Mucosa of stomach (tissue), 1 donor: ENCODE results near the gene MEGF6.

ENCODE experiments used
- H3K27me3 ChIP-seq: one replicate; pipeline ENCODE4 v1.7.0; 2013; ENCODE audit warnings: mild to moderate bottlenecking, low read length; ENCODE audit not compliant: control insufficient read depth, insufficient read depth
- H3K36me3 ChIP-seq: one replicate; pipeline ENCODE4 v1.7.0; 2013; ENCODE audit warnings: low read length; ENCODE audit not compliant: control insufficient read depth, insufficient read depth
- H3K4me1 ChIP-seq: one replicate; pipeline ENCODE4 v1.7.0; 2013; ENCODE audit warnings: mild to moderate bottlenecking, low read length; ENCODE audit not compliant: control insufficient read depth, insufficient read depth
- H3K4me3 ChIP-seq: one replicate; pipeline ENCODE4 v1.7.0; 2013; ENCODE audit warnings: low read length
- H3K9ac ChIP-seq: one replicate; pipeline ENCODE4 v1.7.0; 2013; ENCODE audit warnings: mild to moderate bottlenecking, low read length, moderate library complexity
- H3K9me3 ChIP-seq: one replicate; pipeline ENCODE4 v1.7.0; 2013; ENCODE audit warnings: mild to moderate bottlenecking, low read length, moderate library complexity; ENCODE audit not compliant: control insufficient read depth
- donor health status: Pancreatic carcinoma.

Gene MEGF6

GRCh38 chr1:3523980-3524379, 87.3 kb downstream of the MEGF6 start:
- no peak overlapping the region for H3K9ac ChIP-seq
- H3K4me1 ChIP-seq = peaks cover 3% of the 10 kb centered on the region
- no peak overlapping the region for H3K4me3 ChIP-seq
- no peaks in the 10 kb centered on the region for H3K36me3 ChIP-seq
- H3K9me3 ChIP-seq = no peaks in the 10 kb centered on the region
- no peaks in the 10 kb centered on the region for H3K27me3 ChIP-seq

- no peaks in the 10 kb centered on the region for H3K9me3 ChIP-seq
- no peaks in the 10 kb centered on the region for H3K4me1 ChIP-seq
- no peak overlapping the region for H3K9ac ChIP-seq
- no peaks in the 10 kb centered on the region for H3K27me3 ChIP-seq
- no peak overlapping the region for H3K4me3 ChIP-seq
- H3K36me3 ChIP-seq = no peaks in the 10 kb centered on the region
Observed at GRCh38 chr1:3522564-3523265, 88.6 kb downstream of the MEGF6 start.

- no peaks in the 10 kb centered on the region for H3K36me3 ChIP-seq
- no peaks in the 10 kb centered on the region for H3K4me1 ChIP-seq
- no peak overlapping the region for H3K9ac ChIP-seq
- H3K27me3 ChIP-seq = no peaks in the 10 kb centered on the region
- no peak overlapping the region for H3K4me3 ChIP-seq
- H3K9me3 ChIP-seq = no peaks in the 10 kb centered on the region
Observed at GRCh38 chr1:3522112-3522511, 89.2 kb downstream of the MEGF6 start.

- no peaks in the 10 kb centered on the region for H3K4me1 ChIP-seq
- H3K27me3 ChIP-seq = no peaks in the 10 kb centered on the region
- no peaks in the 10 kb centered on the region for H3K36me3 ChIP-seq
Observed at GRCh38 chr1:3521426-3521825, 89.9 kb downstream of the MEGF6 start.

GRCh38 chr1:3520419-3521378, 90.6 kb downstream of the MEGF6 start:
- no peaks in the 10 kb centered on the region for H3K9me3 ChIP-seq
- H3K9ac ChIP-seq = no peak overlapping the region
- no peak overlapping the region for H3K4me3 ChIP-seq
- H3K36me3 ChIP-seq = no peaks in the 10 kb centered on the region
- no peaks in the 10 kb centered on the region for H3K27me3 ChIP-seq
- H3K4me1 ChIP-seq = no peaks in the 10 kb centered on the region

More at GRCh38 chr1:3521426-3521825, 89.9 kb downstream of the MEGF6 start:
- no peak overlapping the region for H3K4me3 ChIP-seq
- no peak overlapping the region for H3K9ac ChIP-seq
- H3K9me3 ChIP-seq = no peaks in the 10 kb centered on the region

- H3K4me3 ChIP-seq = no peak overlapping the region
- H3K9me3 ChIP-seq = no peaks in the 10 kb centered on the region
- no peaks in the 10 kb centered on the region for H3K4me1 ChIP-seq
- H3K36me3 ChIP-seq = no peaks in the 10 kb centered on the region
- H3K9ac ChIP-seq = no peak overlapping the region
- H3K27me3 ChIP-seq = no peaks in the 10 kb centered on the region
Observed at GRCh38 chr1:3519301-3519885, 91.9 kb downstream of the MEGF6 start.

- H3K36me3 ChIP-seq = no peaks in the 10 kb centered on the region
- no peak overlapping the region for H3K4me3 ChIP-seq
- no peak overlapping the region for H3K9ac ChIP-seq
- no peaks in the 10 kb centered on the region for H3K4me1 ChIP-seq
- no peaks in the 10 kb centered on the region for H3K27me3 ChIP-seq
- H3K9me3 ChIP-seq = no peaks in the 10 kb centered on the region
Observed at GRCh38 chr1:3518756-3519155, 92.6 kb downstream of the MEGF6 start.

GRCh38 chr1:3518256-3518655, 93.1 kb downstream of the MEGF6 start:
- no peaks in the 10 kb centered on the region for H3K27me3 ChIP-seq
- no peaks in the 10 kb centered on the region for H3K9me3 ChIP-seq
- H3K4me1 ChIP-seq = no peaks in the 10 kb centered on the region
- H3K4me3 ChIP-seq = no peak overlapping the region
- no peak overlapping the region for H3K9ac ChIP-seq
- no peaks in the 10 kb centered on the region for H3K36me3 ChIP-seq

- H3K9me3 ChIP-seq = no peaks in the 10 kb centered on the region
- no peaks in the 10 kb centered on the region for H3K4me1 ChIP-seq
- no peak overlapping the region for H3K9ac ChIP-seq
- no peak overlapping the region for H3K4me3 ChIP-seq
- no peaks in the 10 kb centered on the region for H3K36me3 ChIP-seq
- no peaks in the 10 kb centered on the region for H3K27me3 ChIP-seq
Observed at GRCh38 chr1:3516911-3517675, 94.2 kb downstream of the MEGF6 start.

- H3K4me3 ChIP-seq = no peak overlapping the region
- H3K9me3 ChIP-seq = no peaks in the 10 kb centered on the region
- no peak overlapping the region for H3K9ac ChIP-seq
- no peaks in the 10 kb centered on the region for H3K4me1 ChIP-seq
- no peaks in the 10 kb centered on the region for H3K36me3 ChIP-seq
- no peaks in the 10 kb centered on the region for H3K27me3 ChIP-seq
Observed at GRCh38 chr1:3516481-3516869, 94.8 kb downstream of the MEGF6 start.

GRCh38 chr1:3515774-3516480, 95.4 kb downstream of the MEGF6 start:
- H3K27me3 ChIP-seq = no peaks in the 10 kb centered on the region
- H3K4me1 ChIP-seq = no peaks in the 10 kb centered on the region
- H3K9ac ChIP-seq = no peak overlapping the region
- H3K9me3 ChIP-seq = no peaks in the 10 kb centered on the region
- H3K4me3 ChIP-seq = no peak overlapping the region
- no peaks in the 10 kb centered on the region for H3K36me3 ChIP-seq
